Transverse colon (tissue), 4 donors: Measurements from ENCODE around the gene RNF19B.

Experiments
- CTCF ChIP-seq, 5 experiments: fragments of 200-600 bp in 3 of 5; fragments of 450-650 bp in 2 of 5; sonication (generic) in 3 of 5; IDR thresholded peaks; 1 replicate in 2 of 5; 2 replicates in 3 of 5; pipeline ENCODE4 v1.5.1; 2016 to 2017; ENCODE audit warnings: antibody characterized with exemption in 5 of 5, inconsistent platforms in 3 of 5, mild to moderate bottlenecking in 2 of 5, moderate library complexity in 1 of 5
- EP300 ChIP-seq: sonication (generic); formaldehyde crosslinking; IDR thresholded peaks from one replicate; pipeline ENCODE4 v1.6.1; 2017; ENCODE audit warnings: antibody characterized with exemption, low read depth
- POLR2A ChIP-seq: fragments of 450-650 bp; IDR thresholded peaks from one replicate; pipeline ENCODE4 v1.6.1; 2016; ENCODE audit warnings: antibody characterized with exemption, mild to moderate bottlenecking, moderate library complexity
- POLR2AphosphoS5 ChIP-seq, 3 donors: sonication (generic); formaldehyde crosslinking; IDR thresholded peaks; one replicate each; pipeline ENCODE4 v1.6.1; 2016; ENCODE audit warnings: antibody characterized with exemption in 3 of 3

GRCh38 chr1:32977546-32978087 is 13.0 kb upstream of the RNF19B start:
- TF ChIP-seq POLR2AphosphoS5 (IDR thresholded peaks at IDR 0.05) (no peak), CTCF (IDR thresholded peaks at IDR 0.05) (no peak), POLR2A (no peak), EP300 (no peak)
